ENCODE data around the gene TNFRSF17.

The TNFRSF17 gene

GRCh38 chr16:11990702-11991390 is 25.8 kb downstream of the TNFRSF17 start:
- no peak overlapping the region for H3K27ac ChIP-seq
- TF ChIP-seq, protein P1, sequence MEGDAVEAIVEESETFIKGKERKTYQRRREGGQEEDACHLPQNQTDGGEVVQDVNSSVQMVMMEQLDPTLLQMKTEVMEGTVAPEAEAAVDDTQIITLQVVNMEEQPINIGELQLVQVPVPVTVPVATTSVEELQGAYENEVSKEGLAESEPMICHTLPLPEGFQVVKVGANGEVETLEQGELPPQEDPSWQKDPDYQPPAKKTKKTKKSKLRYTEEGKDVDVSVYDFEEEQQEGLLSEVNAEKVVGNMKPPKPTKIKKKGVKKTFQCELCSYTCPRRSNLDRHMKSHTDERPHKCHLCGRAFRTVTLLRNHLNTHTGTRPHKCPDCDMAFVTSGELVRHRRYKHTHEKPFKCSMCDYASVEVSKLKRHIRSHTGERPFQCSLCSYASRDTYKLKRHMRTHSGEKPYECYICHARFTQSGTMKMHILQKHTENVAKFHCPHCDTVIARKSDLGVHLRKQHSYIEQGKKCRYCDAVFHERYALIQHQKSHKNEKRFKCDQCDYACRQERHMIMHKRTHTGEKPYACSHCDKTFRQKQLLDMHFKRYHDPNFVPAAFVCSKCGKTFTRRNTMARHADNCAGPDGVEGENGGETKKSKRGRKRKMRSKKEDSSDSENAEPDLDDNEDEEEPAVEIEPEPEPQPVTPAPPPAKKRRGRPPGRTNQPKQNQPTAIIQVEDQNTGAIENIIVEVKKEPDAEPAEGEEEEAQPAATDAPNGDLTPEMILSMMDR (conservative IDR thresholded peaks at IDR 0.05) = no peak

DNA sequence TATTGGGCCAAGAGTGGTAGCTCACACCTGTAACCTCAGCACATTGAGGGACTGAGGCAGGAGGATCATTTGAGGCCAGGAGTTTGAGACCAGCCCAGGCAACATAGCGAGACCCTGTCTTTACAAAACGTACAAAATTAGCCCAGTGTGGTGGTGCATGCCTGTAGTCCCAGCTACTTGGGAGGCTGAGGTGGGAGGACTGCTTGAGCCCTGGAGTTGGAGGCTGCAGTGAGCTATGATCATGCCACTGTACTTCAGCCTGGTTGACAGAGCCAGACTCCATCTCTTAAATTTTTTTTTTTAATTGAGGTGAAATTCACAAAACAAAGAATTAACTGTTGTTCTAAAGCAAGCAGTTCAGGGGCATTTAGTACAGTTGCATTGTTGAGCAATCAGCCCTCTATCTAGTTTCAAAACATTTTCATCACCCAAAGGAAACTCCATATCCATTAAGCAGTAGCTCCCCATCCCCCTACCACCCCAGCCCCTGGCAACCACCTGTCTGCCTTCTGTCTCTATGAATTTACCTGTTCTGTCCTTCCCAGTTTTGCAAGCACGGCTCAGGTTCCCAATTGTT is 27.1 kb downstream of the TNFRSF17 start:
- TF ChIP-seq, protein P1 (conservative IDR thresholded peaks at IDR 0.05) = no peak
- no peak overlapping the region for H3K27ac ChIP-seq

DNA sequence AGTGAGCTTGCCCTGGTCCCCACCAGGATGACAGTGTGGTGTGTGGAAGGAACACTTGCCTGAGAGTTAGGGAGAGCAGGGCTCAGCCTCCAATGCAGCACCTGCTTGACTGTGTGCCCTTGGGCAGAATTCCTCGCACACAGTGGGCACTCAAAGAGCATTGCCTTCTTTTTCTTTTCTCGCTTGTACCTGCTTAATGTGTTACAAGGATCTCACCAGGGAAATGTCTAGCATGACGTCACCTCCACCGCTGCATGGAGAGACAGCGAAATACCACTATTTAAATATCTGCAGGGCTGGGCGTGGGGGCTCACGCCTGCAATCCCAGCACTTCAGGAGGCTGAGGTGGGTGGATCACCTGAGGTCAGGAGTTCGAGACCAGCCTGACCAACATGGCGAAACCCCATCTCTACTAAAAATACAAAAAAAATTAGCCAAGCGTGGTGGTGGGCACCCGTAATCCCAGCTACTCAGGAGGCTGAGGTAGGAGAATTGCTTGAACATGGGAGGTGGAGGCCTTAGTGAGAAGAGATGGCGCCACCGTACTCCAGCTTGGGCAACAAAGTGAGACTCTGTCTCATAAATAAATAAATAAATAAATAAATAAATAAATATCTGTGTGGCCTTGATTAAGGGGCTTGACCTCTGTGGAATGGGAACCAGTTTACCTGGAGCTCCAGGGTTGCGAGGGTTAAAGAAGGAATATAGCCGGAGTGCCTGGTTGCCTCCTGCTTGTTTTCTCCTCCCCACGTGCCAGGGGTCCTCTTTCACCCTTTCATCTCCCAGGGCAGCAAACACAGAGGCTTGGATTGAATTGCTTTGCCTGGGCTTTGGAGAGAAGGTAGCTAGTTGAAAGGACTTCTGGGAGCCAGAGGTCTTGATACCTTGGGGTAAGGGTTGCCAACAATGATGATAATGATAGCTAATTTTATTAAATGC is 27.8 kb downstream of the TNFRSF17 start:
- TF ChIP-seq, protein P1 (conservative IDR thresholded peaks at IDR 0.05) = no peak
- no peak overlapping the region for H3K27ac ChIP-seq

GRCh38 chr16:11994143-11995119 is 29.4 kb downstream of the TNFRSF17 start:
- H3K27ac ChIP-seq = no peak overlapping the region
- TF ChIP-seq, protein P1 (conservative IDR thresholded peaks at IDR 0.05) = no peak

GRCh38 chr16:11996433-11997330 is 31.7 kb downstream of the TNFRSF17 start:
- H3K27ac ChIP-seq = no peak overlapping the region

GRCh38 chr16:12000032-12000431 is 35.0 kb downstream of the TNFRSF17 start:
- TF ChIP-seq, protein P1 (conservative IDR thresholded peaks at IDR 0.05) = no peak
- no peak overlapping the region for H3K27ac ChIP-seq

More at GRCh38 chr16:11996433-11997330, 31.7 kb downstream of the TNFRSF17 start:
- TF ChIP-seq, protein P1 (conservative IDR thresholded peaks at IDR 0.05) = no peak

All from VCaP (cell line).